Parathyroid adenoma (tissue), 2 donors: Measurements from ENCODE around the gene SORCS2.

Experiments used
- H2AFZ ChIP-seq: fragments of 300-600 bp; sonication (generic); one replicate; pipeline ENCODE4 v1.7.0; 2017; ENCODE audit warnings: antibody characterized with exemption, mild to moderate bottlenecking
- H3K27ac ChIP-seq: fragments of 300-600 bp; sonication (generic); one replicate; pipeline ENCODE4 v1.7.0; 2017
- H3K27me3 ChIP-seq: fragments of 300-600 bp; sonication (generic); one replicate; pipeline ENCODE4 v1.7.0; 2017; ENCODE audit warnings: low read length; ENCODE audit not compliant: control insufficient read depth, insufficient read depth
- H3K36me3 ChIP-seq: fragments of 300-600 bp; sonication (generic); one replicate; pipeline ENCODE4 v1.7.0; 2017; ENCODE audit warnings: low read length; ENCODE audit not compliant: control insufficient read depth, insufficient read depth
- H3K4me1 ChIP-seq: fragments of 300-600 bp; sonication (generic); one replicate; pipeline ENCODE4 v1.7.0; 2017; ENCODE audit warnings: control low read depth
- H3K4me2 ChIP-seq: fragments of 300-600 bp; sonication (generic); one replicate; pipeline ENCODE4 v1.7.0; 2017; ENCODE audit warnings: low read length
- H3K4me3 ChIP-seq: fragments of 300-600 bp; sonication (generic); one replicate; pipeline ENCODE4 v1.7.0; 2017; ENCODE audit warnings: low read depth, low read length
- H3K79me2 ChIP-seq: fragments of 300-600 bp; sonication (generic); one replicate; pipeline ENCODE4 v1.7.0; 2017; ENCODE audit warnings: control low read depth
- H3K9ac ChIP-seq: fragments of 300-600 bp; sonication (generic); one replicate; pipeline ENCODE4 v1.7.0; 2017; ENCODE audit warnings: mild to moderate bottlenecking
- H3K9me3 ChIP-seq: fragments of 300-600 bp; sonication (generic); one replicate; pipeline ENCODE4 v1.7.0; 2017; ENCODE audit warnings: low read length; ENCODE audit not compliant: control insufficient read depth
- CTCF ChIP-seq: fragments of 300-600 bp; sonication (generic); IDR thresholded peaks from one replicate; pipeline ENCODE4 v1.7.0; 2017; ENCODE audit warnings: antibody characterized with exemption, mild to moderate bottlenecking
- donor health status: primary hyperparathyroidism.

Gene SORCS2

GRCh38 chr4:7396186-7396910 is 204.0 kb downstream of the SORCS2 start:
- Histone ChIP-seq H3K9me3 (no peaks in the 10 kb centered on the region), H3K27me3 (no peaks in the 10 kb centered on the region), H3K9ac (no peak overlapping the region), H3K36me3 (no peaks in the 10 kb centered on the region), H3K4me1 (no peaks in the 10 kb centered on the region), H3K79me2 (no peaks in the 10 kb centered on the region), H3K27ac (no peak overlapping the region), H3K4me2 (no peak overlapping the region), H2AFZ (no peak overlapping the region), H3K4me3 (no peak overlapping the region)
- no peak for TF ChIP-seq CTCF

GRCh38 chr4:7397206-7398103 is 205.1 kb downstream of the SORCS2 start:
- Histone ChIP-seq H3K4me1 (no peaks in the 10 kb centered on the region), H3K9me3 (no peaks in the 10 kb centered on the region), H3K27ac (no peak overlapping the region), H3K9ac (no peak overlapping the region), H3K4me2 (no peak overlapping the region), H3K79me2 (no peaks in the 10 kb centered on the region), H3K4me3 (no peak overlapping the region), H2AFZ (no peak overlapping the region), H3K27me3 (no peaks in the 10 kb centered on the region), H3K36me3 (no peaks in the 10 kb centered on the region)
- no peak for TF ChIP-seq CTCF

GRCh38 chr4:7398104-7398423 is 205.7 kb downstream of the SORCS2 start:
- Histone ChIP-seq H2AFZ (no peak overlapping the region), H3K79me2 (no peaks in the 10 kb centered on the region), H3K27me3 (no peaks in the 10 kb centered on the region), H3K9ac (no peak overlapping the region), H3K9me3 (no peaks in the 10 kb centered on the region), H3K27ac (no peak overlapping the region), H3K4me1 (no peaks in the 10 kb centered on the region), H3K36me3 (no peaks in the 10 kb centered on the region), H3K4me2 (no peak overlapping the region), H3K4me3 (no peak overlapping the region)
- TF ChIP-seq CTCF, result no peak

- Histone ChIP-seq H3K27ac (no peak overlapping the region), H2AFZ (no peak overlapping the region), H3K9me3 (no peaks in the 10 kb centered on the region), H3K4me1 (no peaks in the 10 kb centered on the region), H3K4me2 (no peak overlapping the region), H3K36me3 (no peaks in the 10 kb centered on the region), H3K27me3 (no peaks in the 10 kb centered on the region), H3K9ac (no peak overlapping the region), H3K79me2 (no peaks in the 10 kb centered on the region), H3K4me3 (no peak overlapping the region)
- TF ChIP-seq CTCF, result no peak
Measured at GRCh38 chr4:7398788-7399439, 206.6 kb downstream of the SORCS2 start.
